PC-9 (cell line): Measurements from ENCODE around the gene PACSIN1. TPM values are rescaled to one million over a fixed set of nuclear protein-coding genes. Genes with fewer than 3 reads are reported as not detected.

ENCODE experiments used
- BruUV-seq: library from RNA; stranded (reverse); fragments of 400-500 nt; replicated peaks from 2 replicates; lab custom pipeline; 2021; lab: Mats Ljungman, UMichigan
- CTCF ChIA-PET: fragments of 300-600 bp; sonication (Branson Sonifier 250); formaldehyde crosslinking; loops from one replicate; lab custom pipeline; 2022; ENCODE audit warnings: antibody characterized with exemption; lab: Charles Lee
- POLR2A ChIA-PET: fragments of 300-600 bp; sonication (Branson Sonifier 250); formaldehyde crosslinking; loops from one replicate; lab custom pipeline; 2022; ENCODE audit warnings: antibody characterized with exemption; ENCODE audit not compliant: unreplicated experiment; lab: Charles Lee
- DNase-seq, 2 experiments: peaks; one replicate each; pipeline versions ENCODE4 v3.0.0 to v3.0.0-alpha.2; 2015 to 2022; ENCODE audit warnings: mixed read lengths in 1 of 2
- H2AFZ ChIP-seq: fragments of 200-600 bp; sonication (generic); 2 replicates; pipeline ENCODE4 v1.8.1; 2017; ENCODE audit warnings: antibody characterized with exemption
- H3F3A ChIP-seq: fragments of 200-600 bp; sonication (generic); 2 replicates; pipeline ENCODE4 v1.8.1; 2017; ENCODE audit warnings: antibody characterized with exemption, mild to moderate bottlenecking, low read depth; ENCODE audit not compliant: insufficient read depth
- H3K27ac ChIP-seq: fragments of 200-600 bp; sonication (generic); 2 replicates; pipeline ENCODE4 v1.6.1; 2016; ENCODE audit warnings: mixed run types
- H3K27me3 ChIP-seq: fragments of 200-600 bp; sonication (generic); 2 replicates; pipeline ENCODE4 v1.6.1; 2016; ENCODE audit warnings: low read depth, mixed run types; ENCODE audit not compliant: insufficient read depth
- H3K36me3 ChIP-seq: fragments of 200-600 bp; sonication (generic); 2 replicates; pipeline ENCODE4 v1.6.1; 2016; ENCODE audit warnings: low read depth, mixed run types
- H3K4me1 ChIP-seq: fragments of 200-600 bp; sonication (generic); replicated peaks from 2 replicates; pipeline ENCODE4 v1.6.1; 2016; ENCODE audit warnings: mixed run types; ENCODE audit not compliant: insufficient read depth
- H3K4me2 ChIP-seq: fragments of 200-600 bp; sonication (generic); 2 replicates; pipeline ENCODE4 v1.6.1; 2017; ENCODE audit warnings: mixed run types
- H3K4me3 ChIP-seq: fragments of 200-600 bp; sonication (generic); 2 replicates; pipeline ENCODE4 v1.6.1; 2016; ENCODE audit warnings: mixed run types
- H3K79me2 ChIP-seq: fragments of 200-600 bp; sonication (generic); 2 replicates; pipeline ENCODE4 v1.6.1; 2017; ENCODE audit warnings: low read depth, mixed run types
- H3K9me2 ChIP-seq: fragments of 200-600 bp; sonication (generic); 2 replicates; pipeline ENCODE4 v1.8.1; 2017; ENCODE audit warnings: mild to moderate bottlenecking; ENCODE audit not compliant: insufficient read depth
- H3K9me3 ChIP-seq: fragments of 200-600 bp; sonication (generic); 2 replicates; pipeline ENCODE4 v1.8.1; 2016; ENCODE audit warnings: low read depth; ENCODE audit not compliant: insufficient read depth
- H4K20me1 ChIP-seq: fragments of 200-600 bp; sonication (generic); 2 replicates; pipeline ENCODE4 v1.8.1; 2017; ENCODE audit not compliant: insufficient read depth
- EZH2 ChIP-seq: fragments of 200-600 bp; sonication (generic); IDR thresholded peaks from 2 replicates; pipeline ENCODE4 v1.8.0; 2017; ENCODE audit warnings: antibody characterized with exemption, low read depth
- intact Hi-C: fragments of 100-400 bp; cut with micrococcal nuclease; formaldehyde crosslinking; loops from one replicate; pipeline ENCODE4 v1.10.0; 2022; ENCODE audit not compliant: unreplicated experiment
- total RNA-seq: library from RNA; stranded (reverse); gene quantifications from 2 replicates; pipeline ENCODE4 v1.2.3, GENCODE V29; 2021
- TF ChIP-seq, protein P1 (sequence below): fragments of 200-600 bp; sonication (generic); conservative IDR thresholded peaks from 2 replicates; pipeline ENCODE4 v1.6.1; 2017; ENCODE audit warnings: mixed run types, antibody characterized with exemption, mild to moderate bottlenecking, moderate library complexity

PACSIN1 gene
- total RNA-seq, 1 experiment from 2014 or later = 5.0 TPM

DNA sequence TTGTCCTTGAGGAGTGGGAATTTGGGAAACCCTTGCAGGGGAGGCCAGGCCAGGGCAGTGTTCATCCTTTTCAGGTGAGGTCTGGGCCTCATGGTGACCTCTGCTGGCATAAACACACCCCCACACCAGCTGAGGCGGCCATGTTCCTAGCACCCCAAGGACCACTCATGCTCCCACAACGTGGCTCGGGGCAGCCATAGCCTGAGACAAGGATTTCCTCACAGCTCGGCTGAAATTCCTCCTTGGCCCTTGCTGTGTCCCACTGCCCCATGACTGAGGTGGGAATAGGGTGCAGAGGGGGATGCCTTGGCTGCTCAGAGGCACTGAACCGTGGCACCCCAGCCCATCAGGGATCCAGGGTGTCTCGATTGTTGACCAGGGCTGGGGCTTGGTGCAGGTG, 117.6 kb downstream of the PACSIN1 start:
- Histone ChIP-seq H3K4me3 (no peak overlapping the region), H3K4me2 (no peak overlapping the region), H2AFZ (no peak overlapping the region), H4K20me1 (no peaks in the 10 kb centered on the region; the same call in 1 of the 2 replicates), H3K36me3 (no peaks in the 10 kb centered on the region), H3K27ac (no peak overlapping the region), H3K27me3 (no peaks in the 10 kb centered on the region), H3K79me2 (no peaks in the 10 kb centered on the region), H3K9me2 (no peaks in the 10 kb centered on the region), H3F3A (no peaks in the 10 kb centered on the region), H3K9me3 (no peaks in the 10 kb centered on the region), H3K4me1 (peaks cover 31% of the 10 kb centered on the region)
- intact Hi-C loops = no loop called here
- ChIA-PET POLR2A (no interaction called here), CTCF (no interaction called here)
- no TSS peak for BruUV-seq
- DNase-seq = no peak
- TF ChIP-seq, protein P1, sequence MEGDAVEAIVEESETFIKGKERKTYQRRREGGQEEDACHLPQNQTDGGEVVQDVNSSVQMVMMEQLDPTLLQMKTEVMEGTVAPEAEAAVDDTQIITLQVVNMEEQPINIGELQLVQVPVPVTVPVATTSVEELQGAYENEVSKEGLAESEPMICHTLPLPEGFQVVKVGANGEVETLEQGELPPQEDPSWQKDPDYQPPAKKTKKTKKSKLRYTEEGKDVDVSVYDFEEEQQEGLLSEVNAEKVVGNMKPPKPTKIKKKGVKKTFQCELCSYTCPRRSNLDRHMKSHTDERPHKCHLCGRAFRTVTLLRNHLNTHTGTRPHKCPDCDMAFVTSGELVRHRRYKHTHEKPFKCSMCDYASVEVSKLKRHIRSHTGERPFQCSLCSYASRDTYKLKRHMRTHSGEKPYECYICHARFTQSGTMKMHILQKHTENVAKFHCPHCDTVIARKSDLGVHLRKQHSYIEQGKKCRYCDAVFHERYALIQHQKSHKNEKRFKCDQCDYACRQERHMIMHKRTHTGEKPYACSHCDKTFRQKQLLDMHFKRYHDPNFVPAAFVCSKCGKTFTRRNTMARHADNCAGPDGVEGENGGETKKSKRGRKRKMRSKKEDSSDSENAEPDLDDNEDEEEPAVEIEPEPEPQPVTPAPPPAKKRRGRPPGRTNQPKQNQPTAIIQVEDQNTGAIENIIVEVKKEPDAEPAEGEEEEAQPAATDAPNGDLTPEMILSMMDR = no peak
- TF ChIP-seq EZH2 = no peak

DNA sequence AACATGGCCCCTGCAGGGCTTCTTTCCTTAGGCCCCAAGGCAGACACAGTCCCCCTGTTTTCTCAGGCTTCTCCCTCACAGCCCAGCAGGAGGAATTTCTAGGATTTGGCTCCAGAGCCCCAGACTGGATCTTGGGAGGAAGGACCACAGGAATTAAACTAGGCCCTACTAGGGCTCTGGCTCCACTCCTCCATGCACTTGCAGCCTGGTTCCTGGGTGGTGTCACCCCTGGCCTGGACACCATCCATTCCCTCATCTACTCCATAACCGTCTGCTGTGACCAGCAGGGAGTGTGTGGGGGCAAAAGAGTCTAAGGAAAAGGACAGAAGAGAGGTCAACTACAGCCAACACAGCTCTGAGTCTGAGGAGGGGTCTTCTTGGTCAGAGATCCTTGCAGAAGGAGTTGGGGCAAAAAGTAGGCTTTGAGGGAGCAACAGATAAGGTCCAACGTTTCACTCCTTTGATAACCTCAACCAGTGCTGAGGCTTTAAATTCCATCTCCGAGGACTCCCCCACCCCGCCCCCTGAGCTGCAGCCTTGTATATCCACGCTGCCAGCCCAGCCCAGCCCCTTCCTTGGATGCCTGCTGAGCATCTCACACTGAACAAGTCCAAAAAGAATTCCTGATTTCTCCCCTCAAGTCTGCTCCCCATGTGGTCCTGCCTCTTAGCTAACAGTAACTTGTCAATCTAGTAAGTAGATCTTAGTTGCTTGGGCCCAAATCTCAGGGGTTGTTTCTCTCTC, 118.2 kb downstream of the PACSIN1 start:
- no peaks in the 10 kb centered on the region; the same call in 1 of the 2 replicates for H4K20me1 ChIP-seq
- no peaks in the 10 kb centered on the region for H3K9me2 ChIP-seq
- H2AFZ ChIP-seq = no peak overlapping the region
- no peaks in the 10 kb centered on the region for H3K79me2 ChIP-seq
- no peaks in the 10 kb centered on the region for H3K9me3 ChIP-seq
- H3K27ac ChIP-seq = no peak overlapping the region
- peaks cover 31% of the 10 kb centered on the region for H3K4me1 ChIP-seq
- BruUV-seq = no TSS peak
- no peaks in the 10 kb centered on the region for H3K27me3 ChIP-seq
- ChIA-PET CTCF (no interaction called here), POLR2A (no interaction called here)
- intact Hi-C loops = no loop called here
- H3K4me2 ChIP-seq = no peak overlapping the region
- no peak for DNase-seq
- no peak overlapping the region for H3K4me3 ChIP-seq
- TF ChIP-seq, protein P1 = no peak
- no peak for TF ChIP-seq EZH2
- H3K36me3 ChIP-seq = no peaks in the 10 kb centered on the region
- no peaks in the 10 kb centered on the region for H3F3A ChIP-seq

DNA sequence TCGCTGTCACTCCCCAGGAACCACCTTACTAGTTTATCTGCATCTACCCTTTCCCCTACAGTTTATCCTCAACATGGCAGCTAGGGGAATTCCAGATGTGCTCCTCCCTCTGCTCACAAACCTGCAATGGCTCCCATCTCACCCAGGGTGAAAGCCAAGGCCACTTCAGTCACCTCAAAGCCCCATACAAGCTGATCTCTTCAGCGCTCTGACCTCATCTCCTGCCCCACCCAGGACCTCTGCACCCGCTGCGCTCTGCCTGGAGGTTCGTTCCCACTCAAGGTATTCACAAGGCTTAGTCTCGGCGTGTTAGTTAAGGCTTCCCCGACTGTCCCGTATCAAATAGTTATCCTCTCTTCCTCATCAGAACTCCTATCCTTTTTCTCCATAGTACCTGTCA, 118.8 kb downstream of the PACSIN1 start:
- Histone ChIP-seq H4K20me1 (no peaks in the 10 kb centered on the region; the same call in 1 of the 2 replicates), H2AFZ (no peak overlapping the region), H3K9me2 (no peaks in the 10 kb centered on the region), H3K27ac (no peak overlapping the region), H3K36me3 (no peaks in the 10 kb centered on the region), H3K4me3 (no peak overlapping the region), H3K79me2 (0 out of 2 replicates have a peak, but pooled peaks cover 5% of the 10 kb centered on the region), H3K9me3 (no peaks in the 10 kb centered on the region), H3K27me3 (no peaks in the 10 kb centered on the region), H3K4me2 (no peak overlapping the region), H3K4me1 (peaks cover 31% of the 10 kb centered on the region), H3F3A (no peaks in the 10 kb centered on the region)
- DNase-seq = no peak
- ChIA-PET POLR2A (no interaction called here), CTCF (no interaction called here)
- BruUV-seq = no TSS peak
- intact Hi-C loops = no loop called here
- TF ChIP-seq, protein P1 = no peak
- TF ChIP-seq EZH2 = no peak

Other genes with a start within 250 kb of the PACSIN1 start
- 1,825 and 1,951 TPM in 2 replicates for gene HMGA1, start 229.2 kb upstream of the PACSIN1 start, total RNA-seq
- gene SMIM29, start 217.1 kb upstream of the PACSIN1 start, total RNA-seq = 32.8 and 35.2 TPM in 2 replicates
- 16.8 and 19.1 TPM in 2 replicates for gene NUDT3, start 73.4 kb upstream of the PACSIN1 start, total RNA-seq
- gene RPS10, start 40.0 kb upstream of the PACSIN1 start, total RNA-seq = 1,786 and 2,008 TPM in 2 replicates
- 0.85 and 1.4 TPM in 2 replicates for gene SPDEF, start 90.3 kb downstream of the PACSIN1 start, total RNA-seq
- gene ILRUN, start 230.7 kb downstream of the PACSIN1 start, total RNA-seq = 57.8 and 68.9 TPM in 2 replicates